HEK293 (cell line): Measurements from ENCODE around the gene PPDPF.

ENCODE experiments used
- EGR2 ChIP-seq: fragments of 450-650 bp; formaldehyde crosslinking; IDR thresholded peaks from 2 replicates; pipeline ENCODE4 v1.5.1; 2016; ENCODE audit warnings: low read depth, missing biosample characterization, missing genetic modification characterization
- GLIS2 ChIP-seq: fragments of 450-650 bp; formaldehyde crosslinking; IDR thresholded peaks from 2 replicates; pipeline ENCODE4 v1.5.1; 2016; ENCODE audit warnings: missing biosample characterization, missing genetic modification characterization
- IKZF3 ChIP-seq: fragments of 450-650 bp; IDR thresholded peaks from 2 replicates; pipeline ENCODE4 v1.5.0; 2018; ENCODE audit warnings: missing biosample characterization, mild to moderate bottlenecking, missing genetic modification characterization, moderate library complexity
- KLF1 ChIP-seq: fragments of 450-650 bp; formaldehyde crosslinking; IDR thresholded peaks from 2 replicates; pipeline ENCODE4 v1.5.1; 2016; ENCODE audit warnings: missing biosample characterization, missing genetic modification characterization
- KLF7 ChIP-seq: fragments of 450-650 bp; formaldehyde crosslinking; IDR thresholded peaks from 2 replicates; pipeline ENCODE4 v1.5.1; 2016; ENCODE audit warnings: missing biosample characterization, missing genetic modification characterization, borderline replicate concordance
- PATZ1 ChIP-seq: fragments of 450-650 bp; formaldehyde crosslinking; IDR thresholded peaks from 2 replicates; pipeline ENCODE4 v1.5.1; 2016; ENCODE audit warnings: missing biosample characterization, missing genetic modification characterization
- PRDM1 ChIP-seq: fragments of 450-650 bp; formaldehyde crosslinking; IDR thresholded peaks from 2 replicates; pipeline ENCODE4; 2016; ENCODE audit warnings: missing biosample characterization, missing genetic modification characterization
- PRDM10 ChIP-seq: fragments of 450-650 bp; formaldehyde crosslinking; IDR thresholded peaks from 2 replicates; pipeline ENCODE4 v1.5.1; 2016; ENCODE audit warnings: missing biosample characterization, missing genetic modification characterization
- SCRT2 ChIP-seq: fragments of 450-650 bp; formaldehyde crosslinking; IDR thresholded peaks from 2 replicates; pipeline ENCODE4 v1.5.1; 2016; ENCODE audit warnings: missing biosample characterization, missing genetic modification characterization
- SETDB1 ChIP-seq: IDR thresholded peaks from one replicate; pipeline ENCODE4 v1.6.1; 2017; ENCODE audit warnings: mild to moderate bottlenecking, low read length, moderate library complexity, mixed read lengths; ENCODE audit not compliant: insufficient read length
- SP2 ChIP-seq: fragments of 450-650 bp; formaldehyde crosslinking; IDR thresholded peaks from 2 replicates; pipeline ENCODE4 v1.5.1; 2016; ENCODE audit warnings: missing biosample characterization, missing genetic modification characterization
- SP7 ChIP-seq: fragments of 450-650 bp; formaldehyde crosslinking; IDR thresholded peaks from 2 replicates; pipeline ENCODE4 v1.5.1; 2016; ENCODE audit warnings: missing biosample characterization, missing genetic modification characterization
- YY2 ChIP-seq: fragments of 450-650 bp; formaldehyde crosslinking; IDR thresholded peaks from 2 replicates; pipeline ENCODE4 v1.5.1; 2016; ENCODE audit warnings: missing biosample characterization, missing genetic modification characterization
- ZBTB11 ChIP-seq: fragments of 450-650 bp; formaldehyde crosslinking; conservative IDR thresholded peaks from 2 replicates; pipeline ENCODE4 v1.5.1; 2016; ENCODE audit warnings: low read depth, missing biosample characterization, missing genetic modification characterization
- ZBTB20 ChIP-seq: fragments of 450-650 bp; formaldehyde crosslinking; IDR thresholded peaks from 2 replicates; pipeline ENCODE4 v1.5.1; 2016; ENCODE audit warnings: missing biosample characterization, missing genetic modification characterization
- ZEB2 ChIP-seq: fragments of 450-650 bp; formaldehyde crosslinking; IDR thresholded peaks from 2 replicates; pipeline ENCODE4 v1.5.1; 2016; ENCODE audit warnings: missing biosample characterization, missing genetic modification characterization
- ZNF138 ChIP-seq: fragments of 450-650 bp; formaldehyde crosslinking; IDR thresholded peaks from 2 replicates; pipeline ENCODE4 v1.5.1; 2016; ENCODE audit warnings: missing biosample characterization, missing genetic modification characterization, borderline replicate concordance
- ZNF157 ChIP-seq: fragments of 450-650 bp; formaldehyde crosslinking; IDR thresholded peaks from 2 replicates; pipeline ENCODE4 v1.5.1; 2016; ENCODE audit warnings: missing biosample characterization, missing genetic modification characterization
- ZNF202 ChIP-seq: fragments of 450-650 bp; formaldehyde crosslinking; IDR thresholded peaks from 2 replicates; pipeline ENCODE4 v1.5.1; 2016; ENCODE audit warnings: missing biosample characterization, missing genetic modification characterization, borderline replicate concordance
- ZNF26 ChIP-seq: fragments of 450-650 bp; formaldehyde crosslinking; IDR thresholded peaks from 2 replicates; pipeline ENCODE4 v1.5.1; 2016; ENCODE audit warnings: missing biosample characterization, missing genetic modification characterization
- ZNF555 ChIP-seq: fragments of 450-650 bp; formaldehyde crosslinking; conservative IDR thresholded peaks from 2 replicates; pipeline ENCODE4 v1.5.1; 2017; ENCODE audit warnings: missing biosample characterization, mild to moderate bottlenecking, missing genetic modification characterization, inconsistent platforms
- ZNF560 ChIP-seq: fragments of 450-650 bp; formaldehyde crosslinking; IDR thresholded peaks from 2 replicates; pipeline ENCODE4 v1.5.1; 2017; ENCODE audit warnings: missing biosample characterization, missing genetic modification characterization, borderline replicate concordance
- ZNF600 ChIP-seq: fragments of 450-650 bp; formaldehyde crosslinking; IDR thresholded peaks from 2 replicates; pipeline ENCODE4 v1.5.1; 2016; ENCODE audit warnings: missing biosample characterization, missing genetic modification characterization
- ZNF623 ChIP-seq: fragments of 450-650 bp; formaldehyde crosslinking; IDR thresholded peaks from 2 replicates; pipeline ENCODE4 v1.5.1; 2016; ENCODE audit warnings: missing biosample characterization, missing genetic modification characterization
- ZNF76 ChIP-seq: fragments of 450-650 bp; formaldehyde crosslinking; IDR thresholded peaks from 2 replicates; pipeline ENCODE4; 2016; ENCODE audit warnings: low read depth, missing biosample characterization, missing genetic modification characterization, borderline replicate concordance
- ZNF776 ChIP-seq: fragments of 450-650 bp; formaldehyde crosslinking; IDR thresholded peaks from 2 replicates; pipeline ENCODE4 v1.5.0; 2017; ENCODE audit warnings: missing biosample characterization, missing genetic modification characterization, borderline replicate concordance
- TF ChIP-seq, protein P1 (sequence below): fragments of 450-650 bp; formaldehyde crosslinking; optimal IDR thresholded peaks from 2 replicates; pipeline ENCODE3; 2016; ENCODE audit warnings: missing biosample characterization, mild to moderate bottlenecking, missing genetic modification characterization

Gene PPDPF

GRCh38 chr20:63537525-63538203, 17.1 kb downstream of the PPDPF start (continued):
- TF ChIP-seq ZNF776 (tag by site-specific recombination) (no peak), PRDM10 (tag by site-specific recombination) (peak; percentile 75), GLIS2 (tag by site-specific recombination) (peak; percentile 90), ZNF560 (tag by site-specific recombination) (no peak), ZNF600 (tag by site-specific recombination) (peak; percentile 61; the same call in 1 of the 2 replicates), ZNF26 (no peak), ZNF157 (tag by site-specific recombination) (no peak), SP2 (peak; percentile 85), IKZF3 (no peak), SP7 (tag by site-specific recombination) (peak; percentile 86), ZEB2 (tag by site-specific recombination) (peak; percentile 86), SETDB1 (no peak), YY2 (tag by site-specific recombination) (peak; percentile 56; the same call in 1 of the 2 replicates), ZNF138 (no peak), ZNF623 (0 out of 2 replicates have a peak, but pooled peaks have one; percentile 20), EGR2 (tag by site-specific recombination) (peak; percentile 72), ZBTB11 (tag by site-specific recombination) (peak; percentile 82), ZBTB20 (tag by site-specific recombination) (peak; percentile 54), KLF7 (tag by site-specific recombination) (peak; percentile 79; the same call in 1 of the 2 replicates), PRDM1 (tag by site-specific recombination) (no peak), PATZ1 (peak; percentile 95), KLF1 (tag by site-specific recombination) (peak; percentile 60), SCRT2 (tag by site-specific recombination) (peak; percentile 99), ZNF76 (tag by site-specific recombination) (peak; percentile 55; the same call in 1 of the 2 replicates), ZNF555 (tag by site-specific recombination) (no peak), ZNF202 (tag by site-specific recombination) (no peak)
- TF ChIP-seq, protein P1, sequence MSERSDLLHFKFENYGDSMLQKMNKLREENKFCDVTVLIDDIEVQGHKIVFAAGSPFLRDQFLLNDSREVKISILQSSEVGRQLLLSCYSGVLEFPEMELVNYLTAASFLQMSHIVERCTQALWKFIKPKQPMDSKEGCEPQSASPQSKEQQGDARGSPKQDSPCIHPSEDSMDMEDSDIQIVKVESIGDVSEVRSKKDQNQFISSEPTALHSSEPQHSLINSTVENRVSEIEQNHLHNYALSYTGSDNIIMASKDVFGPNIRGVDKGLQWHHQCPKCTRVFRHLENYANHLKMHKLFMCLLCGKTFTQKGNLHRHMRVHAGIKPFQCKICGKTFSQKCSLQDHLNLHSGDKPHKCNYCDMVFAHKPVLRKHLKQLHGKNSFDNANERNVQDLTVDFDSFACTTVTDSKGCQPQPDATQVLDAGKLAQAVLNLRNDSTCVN (tag by site-specific recombination) = peak; percentile 42
